ENCODE results near the gene SRCIN1. TPM values are rescaled to one million over a fixed set of nuclear protein-coding genes. Genes with fewer than 3 reads are reported as not detected.

The SRCIN1 gene
- total RNA-seq, 2 experiments from 2014 or later: 0.06 TPM; not detected in 1

DNA sequence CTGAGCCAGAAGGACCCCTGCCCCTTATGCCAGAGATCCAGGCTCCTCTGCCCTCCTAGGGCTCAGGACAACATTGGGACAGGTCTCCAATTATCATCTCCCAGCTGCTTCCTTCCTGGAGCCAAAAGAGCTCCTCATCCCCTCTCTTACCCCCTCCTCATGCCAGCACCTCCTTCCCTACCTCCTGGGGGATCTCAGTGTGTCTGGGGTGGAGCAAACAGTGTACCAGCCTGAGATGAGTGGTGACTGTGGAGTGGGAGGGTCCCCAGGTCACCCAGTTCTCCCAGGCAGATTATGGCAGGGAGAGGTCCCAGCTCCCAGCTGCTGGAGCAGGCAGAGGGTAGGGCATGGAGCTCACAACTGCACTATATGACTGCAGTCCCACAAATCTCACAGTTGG, 23.7 kb downstream of the SRCIN1 start:
- Mint-ChIP-seq H3K4me1 (peaks cover 8% of the 10 kb centered on the region), H3K27ac (no peak overlapping the region), H3K36me3 (ENCODE audit: low read depth) (no peaks in the 10 kb centered on the region), H3K9me3 (no peaks in the 10 kb centered on the region), H3K4me3 (no peak overlapping the region), H3K27me3 (peaks cover 70% of the 10 kb centered on the region)
- no peak for DNase-seq
- ChIA-PET POLR2A (no interaction called here), CTCF (interaction anchor here (1.0 to 5.9 kb wide), 4 partner anchors 21 to 81 kb away, joined by 3 to 38 read pairs (median 4); no protein-coding TSS in a partner anchor)

DNA sequence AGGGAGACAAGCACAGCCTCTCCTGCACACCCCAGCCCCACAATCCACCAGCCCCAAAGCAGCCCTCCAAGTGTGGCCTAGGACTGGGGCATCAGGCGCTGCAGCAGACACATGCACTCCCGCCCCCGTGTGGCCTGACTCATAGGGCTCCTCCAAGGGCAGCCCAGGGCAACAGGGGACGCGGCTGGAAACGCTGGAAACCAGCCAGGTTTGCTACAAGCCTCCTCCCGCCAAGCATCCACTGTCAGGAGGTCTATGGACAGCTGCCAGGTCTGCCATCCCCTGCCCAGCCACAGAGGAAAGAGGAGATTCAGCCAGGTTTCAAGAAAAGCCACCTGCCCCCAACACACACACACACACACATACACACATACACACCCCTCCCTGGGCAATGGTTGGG, 25.8 kb downstream of the SRCIN1 start:
- CTCF ChIA-PET: interaction anchor here (0.7 kb wide), 1 partner anchor 22 kb away, joined by 3 read pairs; no protein-coding TSS in a partner anchor

DNA sequence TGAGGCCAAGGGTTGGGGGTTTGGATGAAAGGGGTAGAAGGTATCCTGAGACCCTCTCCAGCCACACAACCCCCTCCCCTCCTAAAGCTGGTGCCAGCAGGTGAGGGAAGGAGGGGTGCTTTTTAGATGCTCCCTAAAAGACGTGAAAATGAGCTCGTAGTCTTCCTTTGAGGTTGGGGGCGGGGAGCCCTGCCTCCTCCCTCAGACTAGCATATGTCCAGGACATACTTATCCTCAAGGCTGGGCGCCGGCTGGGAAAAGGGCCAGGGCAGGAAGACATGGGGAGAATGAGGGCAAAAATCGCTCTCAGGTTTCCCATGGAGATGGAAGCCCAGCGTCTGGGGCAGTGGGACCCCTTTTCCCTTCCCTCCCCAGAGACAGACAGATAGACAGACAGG, 26.7 kb downstream of the SRCIN1 start:
- POLR2A ChIA-PET: no interaction called here
- Mint-ChIP-seq H3K4me1 (peaks cover under 1% of the 10 kb centered on the region), H3K9me3 (no peaks in the 10 kb centered on the region)

More for the DNA sequence above, 25.8 kb downstream of the SRCIN1 start:
- H3K36me3 Mint-ChIP-seq (ENCODE audit: low read depth): no peaks in the 10 kb centered on the region
- peaks cover 72% of the 10 kb centered on the region for H3K27me3 Mint-ChIP-seq
- H3K4me1 Mint-ChIP-seq: peaks cover 8% of the 10 kb centered on the region
- DNase-seq: no peak
- H3K4me3 Mint-ChIP-seq: no peak overlapping the region
- no peak overlapping the region for H3K27ac Mint-ChIP-seq
- H3K9me3 Mint-ChIP-seq: no peaks in the 10 kb centered on the region
- POLR2A ChIA-PET: no interaction called here

DNA sequence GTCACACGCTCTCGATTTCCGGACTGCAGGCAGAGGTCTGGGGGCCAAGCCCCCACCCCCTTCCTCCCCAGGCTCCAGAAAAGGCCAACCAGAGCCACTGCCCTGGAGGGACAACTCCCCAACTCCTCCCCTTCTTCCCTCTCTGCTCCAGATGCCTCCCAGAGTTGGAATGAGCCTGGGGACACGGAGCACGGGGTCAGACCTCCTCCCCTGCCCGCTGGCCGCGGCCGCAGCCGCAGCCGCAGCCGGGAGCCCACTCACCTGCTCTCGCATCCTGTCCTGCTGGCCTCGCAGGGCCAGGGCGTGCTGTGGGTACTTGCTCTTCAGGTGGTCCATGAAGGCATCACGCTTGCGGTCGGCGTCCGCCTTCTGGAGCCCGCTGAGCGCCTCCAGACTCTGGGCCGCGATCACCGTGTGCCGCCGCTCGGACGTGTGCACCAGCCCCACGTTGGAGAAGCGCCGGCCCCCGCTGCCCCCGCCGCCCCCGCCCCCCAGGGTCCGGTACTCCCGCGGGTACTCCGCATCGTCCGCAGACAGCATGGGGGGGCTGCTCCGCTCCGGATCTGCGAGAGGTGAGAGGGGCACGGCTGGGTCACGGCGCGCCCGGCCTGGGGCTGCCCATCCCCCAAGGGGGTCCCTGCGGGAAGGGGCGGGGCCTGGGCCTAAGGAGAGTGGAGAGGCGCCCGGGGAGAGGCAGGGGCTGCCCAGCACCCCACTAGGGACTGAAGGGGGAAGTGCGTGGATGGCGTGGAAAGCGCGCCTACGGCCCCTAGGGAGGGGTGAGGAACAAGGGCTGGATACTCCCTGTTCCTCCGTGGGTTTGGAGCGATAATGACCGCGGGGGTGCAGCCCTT, 27.3 kb downstream of the SRCIN1 start:
- POLR2A ChIA-PET: no interaction called here
- no peak overlapping the region for H3K4me3 Mint-ChIP-seq

More for the DNA sequence above, 26.7 kb downstream of the SRCIN1 start:
- CTCF ChIA-PET: interaction anchor here (0.9 kb wide), 1 partner anchor 21 kb away, joined by 3 read pairs; no protein-coding TSS in a partner anchor
- no peaks in the 10 kb centered on the region for H3K36me3 Mint-ChIP-seq (ENCODE audit: low read depth)
- DNase-seq: no peak
- H3K27me3 Mint-ChIP-seq: peaks cover 75% of the 10 kb centered on the region
- H3K27ac Mint-ChIP-seq: no peak overlapping the region
- H3K4me3 Mint-ChIP-seq: no peak overlapping the region

DNA sequence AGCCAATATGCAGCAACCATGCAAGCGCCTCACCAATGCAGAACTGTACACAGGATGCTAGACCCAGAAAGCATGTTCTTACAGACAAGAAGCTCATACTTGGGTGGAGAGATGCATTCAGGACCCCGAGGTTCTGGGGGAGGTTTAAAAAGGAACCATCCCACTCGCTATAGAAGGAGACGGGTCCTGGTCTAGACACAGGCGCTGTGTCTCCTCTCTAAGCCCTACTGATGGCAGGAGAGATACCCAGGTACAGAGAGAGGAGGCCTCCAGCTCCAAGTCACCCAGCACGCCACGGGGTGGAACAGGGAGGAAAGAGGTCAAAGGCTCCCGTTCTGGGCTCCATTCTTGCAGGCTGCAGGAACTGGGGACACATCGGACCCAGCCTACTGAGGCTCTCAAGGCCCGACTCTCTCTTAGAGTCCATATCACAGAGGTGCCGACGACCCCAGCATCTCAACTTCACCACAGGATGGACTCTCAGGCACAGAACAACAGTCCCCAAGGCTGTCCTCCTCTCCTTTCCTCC, 28.0 kb downstream of the SRCIN1 start:
- Mint-ChIP-seq H3K9me3 (no peaks in the 10 kb centered on the region), H3K4me1 (peaks cover 1% of the 10 kb centered on the region), H3K27ac (no peak overlapping the region), H3K27me3 (peaks cover 83% of the 10 kb centered on the region), H3K36me3 (ENCODE audit: low read depth) (no peaks in the 10 kb centered on the region), H3K4me3 (no peak overlapping the region)
- no peak for DNase-seq
- ChIA-PET POLR2A (no interaction called here), CTCF (interaction anchor here (1.0 to 3.3 kb wide), 6 partner anchors 9 to 91 kb away, joined by 3 to 11 read pairs (median 4); no protein-coding TSS in a partner anchor)

More for the DNA sequence above, 27.3 kb downstream of the SRCIN1 start:
- Mint-ChIP-seq H3K4me1 (no peaks in the 10 kb centered on the region), H3K36me3 (ENCODE audit: low read depth) (no peaks in the 10 kb centered on the region), H3K9me3 (no peaks in the 10 kb centered on the region), H3K27me3 (peaks cover 81% of the 10 kb centered on the region), H3K27ac (no peak overlapping the region)
- no peak for DNase-seq
- CTCF ChIA-PET: interaction anchor here (0.9 to 3.3 kb wide), 5 partner anchors 8 to 20 kb away, joined by 3 to 11 read pairs (median 4); no protein-coding TSS in a partner anchor

DNA sequence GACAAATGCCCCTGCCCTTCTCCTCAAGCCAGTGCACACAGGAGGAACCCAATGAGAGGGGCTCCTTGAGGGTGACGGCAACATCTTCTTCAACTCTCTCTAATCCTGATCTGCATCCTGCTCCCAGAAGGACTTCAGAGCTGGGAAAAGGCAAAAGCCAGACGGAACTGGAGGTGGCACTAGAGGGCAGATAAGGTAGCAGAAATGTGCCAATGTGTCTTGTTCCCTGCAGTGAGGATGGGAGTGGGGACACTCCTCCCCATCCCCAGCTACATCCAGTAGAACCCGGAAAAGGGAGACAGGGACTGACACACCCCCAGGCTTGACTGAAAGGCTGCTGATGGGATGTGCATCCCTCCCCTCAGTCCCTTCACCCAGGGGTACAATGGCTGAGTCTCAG, 28.5 kb downstream of the SRCIN1 start:
- peaks cover 78% of the 10 kb centered on the region for H3K27me3 Mint-ChIP-seq

DNA sequence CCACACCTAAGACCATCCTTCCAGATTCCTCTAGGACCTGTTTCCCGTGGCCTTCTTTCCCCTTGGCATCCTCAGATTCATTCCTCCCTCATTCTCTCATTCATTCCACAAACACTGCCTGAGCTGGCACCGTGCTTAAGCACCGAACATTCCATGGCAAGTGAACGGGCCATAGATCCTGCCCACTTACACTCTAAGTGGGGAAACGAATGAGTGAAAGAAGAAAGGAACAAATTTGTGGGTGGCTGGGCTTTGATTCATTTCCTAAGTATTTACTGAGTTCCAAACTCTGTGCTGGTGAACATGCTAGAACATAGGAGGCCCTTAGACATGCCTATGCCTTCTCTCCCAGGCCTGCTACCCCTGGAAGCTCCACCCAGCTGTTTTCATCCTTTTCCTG, 30.0 kb downstream of the SRCIN1 start:
- POLR2A ChIA-PET: no interaction called here
- H3K9me3 Mint-ChIP-seq: no peaks in the 10 kb centered on the region
- no peak for DNase-seq
- peaks cover 82% of the 10 kb centered on the region for H3K27me3 Mint-ChIP-seq
- H3K27ac Mint-ChIP-seq: no peak overlapping the region
- H3K4me1 Mint-ChIP-seq: peaks cover 1% of the 10 kb centered on the region
- CTCF ChIA-PET: interaction anchor here (2.3 to 3.3 kb wide), 2 partner anchors 15 to 17 kb away, joined by 6 to 11 read pairs; no protein-coding TSS in a partner anchor
- no peak overlapping the region for H3K4me3 Mint-ChIP-seq
- H3K36me3 Mint-ChIP-seq (ENCODE audit: low read depth): no peaks in the 10 kb centered on the region

More for the DNA sequence above, 28.5 kb downstream of the SRCIN1 start:
- no peak for DNase-seq
- POLR2A ChIA-PET: no interaction called here
- Mint-ChIP-seq H3K4me1 (peaks cover 1% of the 10 kb centered on the region), H3K4me3 (no peak overlapping the region), H3K27ac (no peak overlapping the region), H3K36me3 (ENCODE audit: low read depth) (no peaks in the 10 kb centered on the region), H3K9me3 (no peaks in the 10 kb centered on the region)
- CTCF ChIA-PET: interaction anchor here (1.0 to 3.3 kb wide), 6 partner anchors 9 to 91 kb away, joined by 3 to 11 read pairs (median 4); no protein-coding TSS in a partner anchor

DNA sequence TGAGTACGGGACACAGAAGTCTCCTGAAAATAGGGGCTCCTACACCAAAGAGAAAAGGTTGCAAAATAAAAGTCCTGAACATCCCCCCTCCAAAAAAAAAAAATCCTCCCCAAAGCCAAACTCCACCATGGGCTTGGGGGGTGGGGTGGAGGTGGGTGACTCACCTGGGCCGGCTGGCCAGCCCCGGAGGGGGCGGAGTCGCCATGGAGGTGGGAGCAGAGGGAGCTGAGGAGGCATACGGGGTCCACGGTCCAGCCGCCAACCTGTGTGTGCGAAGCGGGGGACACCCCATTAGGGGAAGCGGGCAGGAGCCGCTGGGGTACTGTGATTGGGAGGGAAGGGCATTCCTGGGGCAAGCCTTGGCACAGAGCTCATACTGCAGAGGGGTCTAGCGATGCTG, 31.0 kb downstream of the SRCIN1 start:
- no peaks in the 10 kb centered on the region for H3K9me3 Mint-ChIP-seq
- CTCF ChIA-PET: interaction anchor here (0.7 to 3.3 kb wide), 2 partner anchors 16 to 150 kb away, joined by 3 to 11 read pairs; no protein-coding TSS in a partner anchor

DNA sequence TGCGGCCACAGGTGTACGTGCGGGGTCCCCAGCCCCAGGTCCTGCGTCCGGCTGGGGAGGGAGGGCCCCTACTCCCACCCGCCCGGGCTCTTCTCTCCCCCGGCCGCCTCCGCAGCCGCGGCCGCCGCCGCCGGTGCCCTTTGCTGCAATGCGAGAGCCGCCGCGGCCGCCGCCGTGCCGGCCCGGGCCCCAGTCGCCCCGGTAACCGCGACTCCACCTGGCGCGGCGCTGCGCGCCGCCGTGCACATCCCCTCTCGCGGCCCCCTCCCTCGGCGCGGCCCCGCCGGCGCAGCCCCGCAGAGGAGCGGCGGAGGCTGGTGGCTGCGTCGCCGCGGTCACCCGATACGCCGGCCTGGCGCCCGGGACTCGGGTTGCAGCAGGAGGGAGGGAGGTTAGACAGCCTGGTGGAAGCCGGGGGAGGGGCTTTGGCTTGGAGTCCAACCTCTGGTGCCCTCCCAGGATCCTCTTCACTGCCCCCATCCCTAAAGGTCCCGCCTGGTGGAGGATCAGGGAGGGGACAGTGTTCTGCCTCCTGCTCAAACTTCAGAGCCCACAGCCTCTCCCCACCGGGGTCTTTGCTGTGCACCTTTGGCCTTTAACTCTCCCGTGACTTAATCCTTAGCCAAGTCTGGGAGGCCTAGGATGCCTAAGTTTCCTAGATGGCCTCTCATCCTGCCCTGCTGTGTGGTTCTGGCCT, 32.9 kb downstream of the SRCIN1 start:
- Mint-ChIP-seq H3K4me1 (peaks cover 1% of the 10 kb centered on the region), H3K4me3 (no peak overlapping the region), H3K36me3 (ENCODE audit: low read depth) (no peaks in the 10 kb centered on the region), H3K27ac (no peak overlapping the region), H3K9me3 (no peaks in the 10 kb centered on the region), H3K27me3 (peaks cover 82% of the 10 kb centered on the region)
- CTCF ChIA-PET: no interaction called here
- no peak for DNase-seq
- POLR2A ChIA-PET: no interaction called here

More for the DNA sequence above, 31.0 kb downstream of the SRCIN1 start:
- DNase-seq: no peak
- Mint-ChIP-seq H3K4me1 (peaks cover 1% of the 10 kb centered on the region), H3K36me3 (ENCODE audit: low read depth) (no peaks in the 10 kb centered on the region), H3K27me3 (peaks cover 80% of the 10 kb centered on the region), H3K4me3 (no peak overlapping the region), H3K27ac (no peak overlapping the region)
- POLR2A ChIA-PET: no interaction called here

DNA sequence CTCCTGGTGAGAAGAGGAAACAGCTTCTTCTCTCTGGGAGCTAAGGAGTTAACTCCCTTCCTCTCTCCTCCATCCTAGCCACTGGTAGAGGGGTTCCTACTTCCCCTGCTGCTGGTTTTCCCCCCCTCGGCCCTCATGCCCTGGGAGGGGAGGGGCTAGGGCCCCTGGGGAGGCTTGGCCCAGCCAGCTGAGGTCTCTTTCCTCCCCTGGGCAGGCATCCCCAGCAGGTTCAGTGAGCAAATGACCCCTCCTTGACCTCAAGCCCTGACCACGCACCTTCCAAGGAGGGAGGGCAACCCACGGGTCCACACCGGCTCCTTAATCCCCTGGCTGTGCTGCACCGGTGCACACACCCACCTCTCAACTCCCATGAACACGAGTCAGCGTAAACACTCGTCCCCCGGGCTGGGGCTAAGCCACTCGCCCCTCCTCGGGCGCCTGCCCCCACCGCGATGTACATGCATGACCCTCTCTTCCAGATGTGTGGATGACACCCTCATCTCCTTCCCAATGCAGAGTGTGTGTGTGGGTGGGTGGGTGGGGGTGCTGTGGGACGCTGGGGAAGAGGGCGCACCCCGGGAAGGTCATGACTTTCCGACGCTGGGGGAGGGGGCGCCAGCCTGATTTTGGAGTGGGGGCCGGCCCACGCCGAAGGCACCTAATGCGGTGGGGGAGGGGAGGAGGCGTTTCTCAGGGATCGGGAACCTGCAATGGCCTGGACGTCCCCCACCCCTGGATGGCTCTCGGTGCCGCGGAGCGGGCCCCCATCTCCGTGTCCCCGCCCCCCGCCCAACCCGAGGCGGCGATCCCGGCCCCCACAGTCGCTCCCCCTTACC, 33.7 kb downstream of the SRCIN1 start:
- Mint-ChIP-seq H3K9me3 (no peaks in the 10 kb centered on the region), H3K27me3 (peaks cover 77% of the 10 kb centered on the region), H3K27ac (no peak overlapping the region), H3K4me1 (peaks cover 1% of the 10 kb centered on the region), H3K36me3 (ENCODE audit: low read depth) (no peaks in the 10 kb centered on the region), H3K4me3 (no peak overlapping the region)
- POLR2A ChIA-PET: no interaction called here
- CTCF ChIA-PET: interaction anchor here (1.2 kb wide), 1 partner anchor 14 kb away, joined by 3 read pairs; no protein-coding TSS in a partner anchor
- DNase-seq: no peak

DNA sequence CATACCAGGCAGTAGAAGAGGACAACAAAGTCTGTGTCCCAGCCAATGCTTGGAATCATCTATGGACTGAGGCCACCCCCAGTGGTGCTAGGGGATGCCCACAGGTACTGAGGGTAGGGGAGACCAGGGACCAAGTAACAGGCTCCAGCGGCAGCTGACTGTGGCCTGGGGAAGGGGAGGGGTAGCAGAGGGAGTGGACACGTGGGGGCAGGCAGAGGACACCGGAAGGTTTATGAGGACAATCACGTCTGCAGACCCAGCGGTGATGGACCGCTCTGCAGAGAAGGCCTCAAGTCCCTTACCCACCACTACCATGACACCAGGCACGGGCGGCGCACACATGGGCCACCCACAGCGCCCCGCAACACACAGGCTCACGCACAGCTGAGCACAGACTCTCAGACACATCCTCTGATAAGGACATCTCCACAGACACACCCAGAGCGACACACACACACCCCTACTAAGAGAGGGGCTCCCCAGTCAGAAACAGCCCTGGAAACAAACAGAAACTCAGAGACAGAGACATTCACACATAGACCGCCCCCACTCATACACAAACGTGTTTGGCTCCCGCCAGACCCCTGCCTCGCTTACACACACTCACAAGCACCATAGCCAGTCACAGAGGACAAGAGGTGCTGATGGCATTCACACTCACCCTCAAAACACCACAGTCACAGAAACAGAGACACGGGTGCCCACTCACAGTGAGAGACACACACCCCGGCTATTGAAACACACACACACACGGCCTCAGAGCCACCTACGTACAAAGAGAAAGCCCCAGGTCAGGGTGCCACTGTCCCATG, 35.8 kb downstream of the SRCIN1 start:
- Mint-ChIP-seq H3K9me3 (no peaks in the 10 kb centered on the region), H3K27me3 (peaks cover 74% of the 10 kb centered on the region), H3K36me3 (ENCODE audit: low read depth) (no peaks in the 10 kb centered on the region), H3K4me3 (no peak overlapping the region), H3K4me1 (peaks cover 1% of the 10 kb centered on the region), H3K27ac (no peak overlapping the region)
- ChIA-PET CTCF (no interaction called here), POLR2A (no interaction called here)
- no peak for DNase-seq

All from activated CD4-positive, alpha-beta T cell treated with anti-CD3 and anti-CD28 coated beads, Interleukin-2, amount 10 ng/mL, durations not matched to agents 7 days and 5 days (primary cell).